ENCODE measurements around the gene KCNB1.

KCNB1 gene

GRCh38 chr20:49409302-49409974, 73.0 kb downstream of the KCNB1 start:
- no peak for DNase-seq (ENCODE audit: low read depth)

- DNase-seq (ENCODE audit: low read depth) = no peak
Measured at GRCh38 chr20:49408509-49409104, 73.9 kb downstream of the KCNB1 start.

- DNase-seq (ENCODE audit: low read depth) = no peak
Measured at GRCh38 chr20:49406666-49407065, 75.8 kb downstream of the KCNB1 start.

GRCh38 chr20:49405696-49406095, 76.8 kb downstream of the KCNB1 start:
- DNase-seq (ENCODE audit: low read depth) = no peak

- DNase-seq (ENCODE audit: low read depth) = no peak
Measured at GRCh38 chr20:49405062-49405683, 77.3 kb downstream of the KCNB1 start.

- DNase-seq (ENCODE audit: low read depth) = no peak
Measured at GRCh38 chr20:49404461-49404860, 78.0 kb downstream of the KCNB1 start.

- no peak for DNase-seq (ENCODE audit: low read depth)
Measured at GRCh38 chr20:49403911-49404310, 78.6 kb downstream of the KCNB1 start.

GRCh38 chr20:49403012-49403411, 79.5 kb downstream of the KCNB1 start:
- DNase-seq (ENCODE audit: low read depth) = no peak

- no peak for DNase-seq (ENCODE audit: low read depth)
Measured at GRCh38 chr20:49400904-49401303, 81.6 kb downstream of the KCNB1 start.

- no peak for DNase-seq (ENCODE audit: low read depth)
Measured at GRCh38 chr20:49400410-49400809, 82.1 kb downstream of the KCNB1 start.

- DNase-seq (ENCODE audit: low read depth) = no peak
Measured at GRCh38 chr20:49399329-49399728, 83.1 kb downstream of the KCNB1 start.

GRCh38 chr20:49398401-49399144, 83.9 kb downstream of the KCNB1 start:
- no peak for DNase-seq (ENCODE audit: low read depth)

GRCh38 chr20:49397525-49397924, 84.9 kb downstream of the KCNB1 start:
- peak; percentile 71 for DNase-seq (ENCODE audit: low read depth)

- DNase-seq (ENCODE audit: low read depth) = no peak
Measured at GRCh38 chr20:49396230-49396629, 86.2 kb downstream of the KCNB1 start.

- no peak for DNase-seq (ENCODE audit: low read depth)
Measured at GRCh38 chr20:49395659-49396058, 86.8 kb downstream of the KCNB1 start.

GRCh38 chr20:49395183-49395582, 87.3 kb downstream of the KCNB1 start:
- DNase-seq (ENCODE audit: low read depth) = peak; percentile 27

- no peak for DNase-seq (ENCODE audit: low read depth)
Measured at GRCh38 chr20:49394757-49395156, 87.7 kb downstream of the KCNB1 start.

GRCh38 chr20:49394264-49394663, 88.2 kb downstream of the KCNB1 start:
- no peak for DNase-seq (ENCODE audit: low read depth)

- DNase-seq (ENCODE audit: low read depth) = no peak
Measured at GRCh38 chr20:49393803-49394202, 88.7 kb downstream of the KCNB1 start.

GRCh38 chr20:49392745-49393144, 89.7 kb downstream of the KCNB1 start:
- DNase-seq (ENCODE audit: low read depth) = no peak

- no peak for DNase-seq (ENCODE audit: low read depth)
Measured at GRCh38 chr20:49391404-49392245, 90.8 kb downstream of the KCNB1 start.

GRCh38 chr20:49389854-49390253, 92.6 kb downstream of the KCNB1 start:
- no peak for DNase-seq (ENCODE audit: low read depth)

Data from amniotic epithelial cell (primary cell).